ENCODE data around the gene PLXNA1.

PLXNA1 gene

DNA sequence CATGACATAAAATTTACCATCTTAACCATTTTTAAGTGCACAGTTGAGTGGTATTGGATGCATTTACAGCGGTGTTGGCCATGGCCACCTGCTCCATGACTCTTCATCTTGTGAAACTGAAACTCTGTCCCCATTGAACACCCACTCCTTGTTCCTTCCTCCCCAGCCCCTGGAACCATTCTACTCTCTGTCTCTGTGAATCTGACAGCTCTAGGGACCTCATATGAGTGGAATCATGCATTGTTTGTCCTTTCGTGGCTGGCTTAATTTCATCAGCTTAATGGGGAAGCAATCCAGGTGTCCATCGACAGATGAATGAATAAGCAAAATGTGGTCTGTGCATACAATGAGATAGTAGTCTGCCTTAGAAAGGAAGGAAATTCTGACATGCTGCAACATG lies 42.5 kb downstream of the PLXNA1 start:
- DNase-seq = no peak

DNA sequence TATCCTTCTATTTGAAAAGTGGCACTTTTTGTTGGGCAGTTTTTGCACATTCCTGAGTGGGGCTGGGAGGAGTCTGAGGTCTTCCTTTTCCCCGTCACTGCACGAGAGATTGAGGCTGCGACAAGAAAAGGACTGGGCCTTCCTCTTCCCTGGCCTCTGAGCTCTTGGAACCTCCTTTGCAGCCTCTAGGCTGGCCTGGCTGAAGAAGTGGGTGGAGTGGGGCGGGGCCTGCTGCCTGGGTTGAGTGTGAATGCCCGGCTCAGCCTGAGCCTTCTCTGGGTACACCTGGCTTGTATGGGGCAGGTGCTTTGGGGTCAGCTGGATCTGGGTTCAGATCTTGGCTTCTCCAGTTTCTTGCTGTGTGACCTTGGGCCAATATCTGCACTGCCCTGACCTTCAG lies 43.1 kb downstream of the PLXNA1 start:
- DNase-seq = no peak

DNA sequence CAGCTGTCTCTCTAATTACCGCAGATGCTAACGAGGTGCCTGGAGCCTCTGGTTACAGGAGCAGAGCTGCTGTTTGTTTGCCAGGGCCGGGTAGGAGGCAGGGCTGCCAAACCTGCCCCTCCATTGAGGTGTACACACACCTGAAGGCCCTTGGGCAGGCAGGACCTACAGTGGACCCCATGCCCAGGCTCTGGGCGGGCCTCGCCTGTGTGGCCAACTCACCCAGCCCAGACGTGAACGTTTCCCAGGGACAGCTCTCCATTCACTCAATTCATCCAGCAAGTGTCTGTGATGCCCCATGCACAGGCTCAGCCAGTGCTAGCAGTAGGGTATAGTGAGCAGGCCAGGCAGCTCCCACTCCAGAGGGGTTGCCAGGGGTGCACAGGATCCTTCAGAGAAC lies 43.7 kb downstream of the PLXNA1 start:
- no peak for DNase-seq

DNA sequence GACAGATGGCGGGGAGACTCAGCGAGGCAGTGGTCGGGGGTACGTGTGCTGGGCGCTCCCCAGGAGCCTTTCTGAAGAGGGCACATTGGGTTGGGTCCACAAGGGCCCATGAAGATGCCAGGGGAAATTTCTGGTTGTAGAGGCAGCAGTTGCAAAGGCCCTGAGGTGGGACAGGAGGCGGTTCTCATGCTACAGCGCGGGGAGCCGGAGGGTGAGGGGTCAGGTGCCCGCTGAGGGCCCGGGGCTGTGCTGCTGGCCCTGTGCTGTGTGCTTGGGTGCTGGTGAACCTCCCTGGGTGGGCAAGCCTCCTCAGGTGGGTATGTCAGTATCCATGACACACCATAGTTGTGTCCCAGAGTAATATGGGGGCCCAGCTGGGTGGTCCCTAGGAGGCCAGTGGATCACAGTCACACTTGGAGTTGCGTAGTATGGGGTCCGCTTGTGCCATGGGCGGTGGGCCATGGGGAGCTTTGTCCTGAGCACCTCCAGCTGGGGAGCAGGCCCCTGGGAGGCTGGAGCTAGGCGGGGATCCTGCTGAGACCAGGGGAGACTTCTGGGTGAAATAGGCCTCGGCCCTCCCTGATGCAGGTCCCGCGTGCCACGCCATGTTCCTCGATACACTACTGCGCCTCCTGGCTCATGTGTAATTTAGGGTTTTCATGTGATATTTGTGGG lies 44.3 kb downstream of the PLXNA1 start:
- DNase-seq = no peak

DNA sequence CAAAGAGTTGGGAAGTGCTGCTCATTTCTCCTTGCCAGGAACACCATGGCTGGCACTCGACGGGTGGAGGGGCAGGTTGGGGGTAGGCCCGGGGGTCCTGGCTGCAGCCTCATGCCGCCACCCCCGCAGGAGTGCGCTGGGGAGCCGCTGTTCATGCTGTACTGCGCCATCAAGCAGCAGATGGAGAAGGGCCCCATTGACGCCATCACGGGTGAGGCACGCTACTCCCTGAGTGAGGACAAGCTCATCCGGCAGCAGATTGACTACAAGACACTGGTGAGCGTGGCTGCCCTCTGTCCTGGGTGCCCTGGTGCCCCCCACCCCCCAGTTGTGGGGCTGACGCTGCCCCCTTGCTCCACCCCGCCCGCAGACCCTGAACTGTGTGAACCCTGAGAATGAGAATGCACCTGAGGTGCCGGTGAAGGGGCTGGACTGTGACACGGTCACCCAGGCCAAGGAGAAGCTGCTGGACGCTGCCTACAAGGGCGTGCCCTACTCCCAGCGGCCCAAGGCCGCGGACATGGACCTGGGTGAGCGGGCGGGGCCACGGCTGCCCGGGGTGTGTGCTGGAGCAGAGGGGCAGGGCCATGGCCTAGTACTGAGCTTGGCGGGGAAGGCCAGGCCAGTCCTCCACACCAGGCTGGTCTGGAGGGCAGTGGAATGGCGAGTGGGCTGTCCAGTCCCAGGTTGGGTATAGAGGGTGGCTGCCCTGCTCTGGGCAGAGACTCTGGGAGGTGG lies 45.1 kb downstream of the PLXNA1 start:
- DNase-seq = no peak

DNA sequence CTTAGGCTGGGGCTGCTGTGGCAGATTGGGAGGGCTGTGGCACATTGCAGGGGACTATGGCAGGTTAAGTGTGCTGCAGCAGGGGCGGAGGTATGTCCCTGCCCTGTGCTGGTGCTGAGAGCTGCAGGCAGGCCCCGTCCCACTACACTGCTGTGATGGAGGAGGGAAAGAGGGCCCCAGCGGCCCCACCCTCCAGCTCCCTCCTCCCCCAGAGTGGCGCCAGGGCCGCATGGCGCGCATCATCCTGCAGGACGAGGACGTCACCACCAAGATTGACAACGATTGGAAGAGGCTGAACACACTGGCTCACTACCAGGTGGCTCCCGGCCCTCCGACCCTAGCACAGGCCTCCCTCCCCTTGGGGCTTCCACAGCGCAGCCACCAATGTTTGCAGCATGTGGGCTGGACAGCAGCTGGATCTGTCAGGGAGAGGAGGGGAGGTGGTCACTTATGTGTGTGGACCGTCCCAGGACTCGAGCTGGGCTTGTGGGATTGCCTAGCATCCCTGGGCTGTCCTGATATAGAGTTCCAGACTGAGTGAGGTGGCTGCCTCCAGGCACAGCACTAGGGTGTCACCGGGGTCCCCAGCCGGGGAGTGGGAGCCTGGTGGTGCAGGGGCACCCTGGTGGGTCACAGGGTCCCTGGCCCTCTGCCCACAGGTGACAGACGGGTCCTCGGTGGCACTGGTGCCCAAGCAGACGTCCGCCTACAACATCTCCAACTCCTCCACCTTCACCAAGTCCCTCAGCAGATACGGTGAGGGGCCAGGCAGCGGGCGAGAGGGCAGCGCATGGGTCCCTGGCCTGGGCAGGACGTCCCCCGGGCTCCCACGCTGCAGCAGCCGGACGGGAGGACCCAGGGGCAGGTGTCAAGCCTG lies 46.1 kb downstream of the PLXNA1 start:
- no peak for DNase-seq

DNA sequence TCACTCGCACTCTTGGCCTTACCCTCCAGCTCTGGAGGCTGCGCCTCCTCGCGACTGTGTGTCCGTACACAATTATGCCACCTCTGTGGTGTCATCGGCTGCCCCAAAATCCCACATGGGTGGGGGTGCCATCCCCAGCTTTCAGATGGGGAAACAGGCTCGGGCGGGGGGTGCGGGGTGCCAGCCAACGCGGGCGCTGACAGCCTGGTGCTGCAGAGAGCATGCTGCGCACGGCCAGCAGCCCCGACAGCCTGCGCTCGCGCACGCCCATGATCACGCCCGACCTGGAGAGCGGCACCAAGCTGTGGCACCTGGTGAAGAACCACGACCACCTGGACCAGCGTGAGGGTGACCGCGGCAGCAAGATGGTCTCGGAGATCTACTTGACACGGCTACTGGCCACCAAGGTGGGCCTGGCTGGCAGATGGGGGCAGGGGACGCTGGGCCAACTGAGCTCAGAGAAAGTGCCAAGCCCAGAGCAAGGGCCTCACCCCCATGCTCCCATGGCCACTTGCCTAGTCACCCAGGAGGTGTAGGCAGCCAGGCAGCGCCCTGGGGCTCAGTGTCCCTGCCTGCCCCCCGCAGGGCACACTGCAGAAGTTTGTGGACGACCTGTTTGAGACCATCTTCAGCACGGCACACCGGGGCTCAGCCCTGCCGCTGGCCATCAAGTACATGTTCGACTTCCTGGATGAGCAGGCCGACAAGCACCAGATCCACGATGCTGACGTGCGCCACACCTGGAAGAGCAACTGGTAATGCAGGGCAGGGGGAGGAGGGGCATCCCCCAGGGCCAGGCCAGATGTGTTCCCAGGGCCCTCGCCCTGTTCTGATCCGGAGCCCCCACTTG lies 47.0 kb downstream of the PLXNA1 start:
- DNase-seq = no peak

DNA sequence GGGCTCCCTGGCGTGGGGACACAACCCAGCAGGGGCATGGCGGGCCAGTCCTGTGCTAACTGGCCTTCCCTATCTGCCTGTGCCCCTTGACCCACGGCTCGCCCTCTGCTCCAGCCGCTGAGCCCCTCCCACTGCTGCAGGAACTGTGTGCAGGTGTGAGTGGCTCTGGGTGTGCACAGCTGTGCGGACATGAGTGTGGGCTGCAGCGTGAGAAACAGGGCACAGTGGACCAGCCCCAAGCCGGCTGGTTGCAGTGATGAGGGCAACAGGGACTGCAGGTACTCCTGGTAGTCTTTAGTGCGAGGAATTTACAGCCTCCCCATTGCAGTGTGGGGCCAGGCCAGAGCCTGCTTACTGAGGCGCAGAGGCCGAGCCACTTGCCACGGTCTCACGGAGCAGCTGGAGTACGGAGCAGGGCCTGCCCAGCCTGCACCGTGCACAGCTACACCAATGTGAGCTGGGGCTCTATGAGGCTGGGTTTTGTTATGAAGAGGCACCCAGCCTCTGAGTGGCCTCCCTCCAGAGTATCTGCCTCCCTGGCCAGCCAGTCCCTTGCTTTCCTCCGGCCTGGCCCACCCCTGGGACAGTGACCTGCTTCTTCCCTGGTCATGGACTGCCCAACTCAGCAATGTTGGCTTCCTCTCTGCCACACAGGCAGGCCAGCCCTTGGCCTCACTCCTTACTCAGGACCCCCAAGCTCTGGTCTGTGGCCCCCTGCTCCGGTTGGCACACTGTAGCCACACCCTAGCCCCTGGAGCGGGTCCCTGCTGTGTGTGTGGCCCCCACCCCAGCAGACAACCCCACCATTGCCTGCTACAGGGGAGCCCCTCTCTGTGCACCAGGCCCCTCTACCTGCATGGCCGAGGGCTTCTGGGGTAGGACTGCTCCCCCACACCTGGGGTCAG lies 47.8 kb downstream of the PLXNA1 start:
- no peak for DNase-seq

DNA sequence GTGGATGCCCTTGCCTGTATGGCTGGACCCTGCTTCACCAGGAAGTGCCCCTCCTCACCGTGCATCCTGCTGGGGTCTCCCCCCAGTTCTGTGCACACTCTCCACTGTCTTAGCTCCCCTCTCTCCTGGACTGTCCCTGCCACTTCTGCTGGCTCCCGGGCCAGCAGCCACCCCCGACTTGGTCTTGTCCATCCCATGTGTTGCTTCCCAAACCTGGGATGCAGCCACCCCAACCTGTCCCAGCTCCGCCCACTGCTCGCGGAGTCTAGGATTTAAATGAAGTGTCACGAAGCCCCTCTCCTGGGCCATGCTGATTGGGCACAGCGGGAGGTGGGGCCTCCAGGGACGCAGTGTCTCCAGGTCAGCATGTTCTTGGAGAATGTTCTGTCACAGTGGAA lies 48.5 kb downstream of the PLXNA1 start:
- no peak for DNase-seq

DNA sequence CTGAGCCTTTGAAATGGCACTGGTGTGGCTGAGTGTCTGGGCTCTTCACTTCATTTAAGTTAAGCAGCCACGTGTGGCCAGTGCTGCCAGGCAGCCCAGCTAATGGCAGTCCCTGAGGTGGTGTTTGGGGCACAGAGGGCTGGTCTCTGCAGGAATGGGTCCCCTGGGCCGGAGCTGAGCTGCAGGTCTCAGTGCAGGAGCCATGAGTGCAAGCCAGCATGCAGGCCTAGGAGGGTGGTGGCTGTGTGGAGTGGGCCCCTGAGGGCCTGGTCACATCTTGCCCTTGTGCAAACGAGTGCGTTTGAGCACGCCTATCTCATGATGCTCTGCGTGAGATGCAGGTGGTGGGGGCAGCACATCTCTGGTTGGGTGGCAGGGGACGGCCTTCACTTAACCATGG lies 48.9 kb downstream of the PLXNA1 start:
- DNase-seq = no peak

DNA sequence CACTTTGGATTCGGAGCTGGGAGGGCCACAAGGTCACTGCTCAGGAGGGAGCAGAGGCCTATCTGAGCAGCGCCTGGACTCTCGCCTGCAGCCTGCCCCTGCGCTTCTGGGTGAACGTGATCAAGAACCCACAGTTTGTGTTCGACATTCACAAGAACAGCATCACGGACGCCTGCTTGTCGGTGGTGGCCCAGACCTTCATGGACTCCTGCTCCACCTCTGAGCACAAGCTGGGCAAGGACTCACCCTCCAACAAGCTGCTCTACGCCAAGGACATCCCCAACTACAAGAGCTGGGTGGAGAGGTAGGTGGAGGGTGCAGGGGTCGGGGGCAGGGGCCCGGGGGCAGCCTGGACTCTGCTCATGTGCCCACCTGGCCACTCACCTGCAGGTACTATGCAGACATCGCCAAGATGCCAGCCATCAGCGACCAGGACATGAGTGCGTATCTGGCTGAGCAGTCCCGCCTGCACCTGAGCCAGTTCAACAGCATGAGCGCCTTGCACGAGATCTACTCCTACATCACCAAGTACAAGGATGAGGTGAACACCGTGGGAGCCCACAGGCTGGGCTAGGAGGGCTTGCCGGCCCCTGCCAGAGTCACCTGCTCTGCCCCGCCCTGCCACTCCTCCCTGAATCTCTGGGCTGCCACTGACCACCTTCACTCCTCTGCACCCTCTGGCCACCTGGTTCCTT lies 49.5 kb downstream of the PLXNA1 start:
- DNase-seq = no peak

Measured in fibroblast of upper back skin (primary cell).